Measurements from ENCODE around the gene NCBP1.
"Not testable (repeated sequence)": the region's sequence is repeated elsewhere in the genome, so short reads cannot be mapped to it uniquely, and the experiment has no call there.

The NCBP1 gene

GRCh38 chr9:97675655-97676054 lies 42.0 kb downstream of the NCBP1 start:
- no peak for DNase-seq

DNA sequence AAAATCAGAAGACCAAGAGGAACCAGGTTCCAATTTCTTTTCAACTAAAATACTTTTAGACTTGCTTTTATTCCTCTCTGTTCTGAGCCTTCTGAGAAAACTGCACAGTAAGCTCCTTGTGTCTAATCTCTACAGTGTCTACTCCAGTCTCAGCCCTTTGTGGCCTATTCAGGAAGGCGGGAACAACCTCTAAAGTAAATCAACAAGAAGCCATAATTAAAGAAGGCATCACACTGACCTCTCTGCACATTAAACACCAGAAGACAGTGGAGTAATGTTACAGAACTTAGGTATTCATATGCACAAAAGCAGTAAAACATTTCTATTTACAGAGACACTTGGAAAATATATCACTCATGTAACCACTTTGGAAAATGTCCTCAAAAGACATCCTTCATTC lies 48.6 kb downstream of the NCBP1 start:
- no peak for DNase-seq

DNA sequence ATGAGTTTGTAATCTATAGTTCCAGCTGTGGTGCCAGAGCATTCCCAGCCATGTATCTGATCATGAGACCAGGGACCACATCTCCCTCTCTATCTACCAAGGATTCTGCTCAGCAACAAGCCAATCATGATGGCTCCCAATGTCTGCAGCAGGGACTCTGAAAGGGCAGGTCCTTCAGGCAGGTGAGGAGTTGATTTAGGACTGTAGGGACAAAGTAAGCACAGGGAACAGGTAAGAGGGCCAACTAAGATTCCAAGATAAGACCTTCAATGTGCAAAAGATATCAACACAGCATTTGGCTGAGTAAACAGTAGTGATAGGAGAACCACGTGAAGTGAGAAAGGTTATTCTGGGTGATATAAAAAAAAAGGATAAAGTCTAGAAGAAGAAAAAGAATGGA lies 55.0 kb downstream of the NCBP1 start:
- DNase-seq: no peak

DNA sequence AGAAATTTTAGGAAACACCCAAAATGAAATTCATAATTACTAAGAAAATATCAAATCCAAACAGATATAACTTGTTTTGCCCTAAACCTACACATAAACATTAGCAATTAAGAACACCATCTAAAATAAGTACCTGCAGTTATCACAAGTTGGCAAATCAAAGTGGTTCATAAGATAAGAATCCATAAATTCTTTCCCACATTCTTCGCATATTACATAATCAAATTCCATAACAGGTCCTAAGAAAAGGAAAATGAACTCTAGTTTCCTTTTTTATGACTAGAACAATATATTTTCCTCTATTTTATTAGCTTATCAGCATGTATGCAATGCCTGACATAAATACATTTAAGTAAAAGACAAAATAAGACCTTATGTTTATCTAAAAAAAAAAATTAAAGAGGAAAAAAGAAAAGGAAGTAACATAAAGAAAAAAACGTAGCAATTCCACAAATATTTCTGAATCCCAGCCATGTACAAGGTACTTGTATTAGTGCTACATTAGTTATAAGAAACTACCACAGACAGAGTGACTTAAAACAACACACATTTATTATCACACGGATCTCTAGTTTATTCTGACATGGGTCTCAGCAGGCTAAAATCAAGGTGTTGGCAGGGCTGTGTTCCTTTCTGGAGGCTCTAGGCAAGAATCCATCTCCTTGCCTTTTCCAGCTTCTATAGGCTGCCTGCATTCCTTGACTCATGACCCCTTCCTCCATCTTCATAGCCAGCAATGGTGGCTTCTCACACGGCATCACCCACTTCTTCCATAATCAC lies 56.0 kb downstream of the NCBP1 start:
- DNase-seq: no peak

- no peak for DNase-seq
These were observed 61.1 kb downstream of the NCBP1 start for GRCh38 chr9:97694769-97695168.

DNA sequence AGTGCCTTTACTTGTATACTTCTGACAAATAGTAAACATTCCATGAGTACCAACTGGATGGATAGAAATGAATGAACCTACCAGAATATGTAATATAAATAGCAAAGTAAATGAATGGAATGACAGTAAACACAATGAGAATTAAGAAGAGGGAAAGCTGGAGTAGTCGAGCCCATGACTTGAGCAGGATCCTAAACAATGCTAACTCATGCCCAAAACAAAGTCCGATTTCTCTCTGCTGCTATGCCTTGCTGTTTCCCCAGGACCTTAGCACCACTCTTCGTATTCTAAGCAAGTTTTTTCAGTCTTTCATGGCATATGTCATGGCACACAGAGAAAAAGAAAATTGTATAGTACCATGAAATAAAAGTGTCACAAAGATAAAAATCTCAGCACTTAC lies 61.8 kb downstream of the NCBP1 start:
- no peak for DNase-seq

GRCh38 chr9:97695995-97696802 lies 62.6 kb downstream of the NCBP1 start:
- no peak for DNase-seq

- DNase-seq: peak; percentile 98
These were observed 63.4 kb downstream of the NCBP1 start, which contains the start of gene XPA for GRCh38 chr9:97696803-97697601. TSS of gene XPA (minus strand) at chr9:97697340. CDS start at chr9:97697292, 48 bp downstream.

DNA sequence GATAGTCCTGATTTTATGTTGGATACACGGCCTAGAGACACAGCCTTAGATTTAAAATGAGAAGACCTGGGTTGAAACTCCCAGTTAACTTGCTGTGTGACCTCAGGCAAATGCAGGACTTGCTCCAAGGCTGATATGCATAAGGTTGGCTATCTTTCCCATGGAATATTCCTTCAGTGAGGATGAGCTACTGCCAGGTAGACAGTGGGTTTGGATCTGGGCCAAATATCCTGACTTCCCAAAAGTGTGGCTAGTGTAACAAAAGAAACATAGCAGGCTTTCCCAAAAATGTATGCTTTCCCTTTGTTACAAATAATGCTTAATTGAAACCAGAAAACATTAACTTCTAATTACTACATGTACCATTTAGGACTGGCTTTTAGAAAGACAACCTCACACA lies 64.2 kb downstream of the NCBP1 start:
- DNase-seq: no peak

DNA sequence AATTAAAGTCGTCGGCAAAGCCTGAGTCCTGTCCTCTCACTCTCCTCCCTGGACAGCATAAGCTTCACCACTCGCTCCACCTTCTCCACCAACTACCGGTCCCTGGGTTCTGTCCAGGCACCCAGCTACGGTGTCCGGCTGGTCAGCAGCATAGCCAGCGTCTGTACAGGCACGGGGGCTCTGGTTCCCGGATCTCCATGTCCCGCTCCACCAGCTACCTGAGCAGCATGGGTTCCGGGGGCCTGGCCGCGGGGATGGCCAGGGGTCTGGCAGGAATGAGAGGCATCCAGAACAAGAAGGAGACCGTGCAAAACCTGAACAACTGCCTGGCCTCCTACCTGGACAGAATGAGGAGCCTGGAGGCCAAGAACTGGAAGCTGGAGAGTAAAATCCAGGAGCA lies 65.2 kb downstream of the NCBP1 start:
- no peak for DNase-seq

- not testable (repeated sequence) for DNase-seq
These were observed 65.7 kb downstream of the NCBP1 start for GRCh38 chr9:97699281-97699680.

DNA sequence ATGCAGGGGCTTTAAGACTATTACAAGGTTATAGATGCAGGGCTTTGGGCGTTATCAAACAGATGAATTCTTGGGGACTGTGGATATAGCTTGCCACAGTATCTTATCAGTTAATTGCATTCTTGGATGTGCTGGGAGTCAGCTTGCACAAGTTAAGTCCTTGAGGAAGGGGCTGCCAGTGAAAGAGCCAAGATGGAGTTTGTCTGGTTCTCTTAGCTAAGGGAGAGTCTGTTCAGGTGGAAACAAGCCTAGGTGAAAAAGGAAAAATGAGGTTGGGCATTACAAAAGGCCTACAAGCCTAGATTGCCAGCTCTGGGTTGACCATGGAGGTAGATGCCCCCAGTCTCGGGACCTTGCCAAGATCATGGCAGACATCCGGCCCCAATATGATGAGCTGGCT lies 66.2 kb downstream of the NCBP1 start:
- DNase-seq: not testable (repeated sequence)

DNA sequence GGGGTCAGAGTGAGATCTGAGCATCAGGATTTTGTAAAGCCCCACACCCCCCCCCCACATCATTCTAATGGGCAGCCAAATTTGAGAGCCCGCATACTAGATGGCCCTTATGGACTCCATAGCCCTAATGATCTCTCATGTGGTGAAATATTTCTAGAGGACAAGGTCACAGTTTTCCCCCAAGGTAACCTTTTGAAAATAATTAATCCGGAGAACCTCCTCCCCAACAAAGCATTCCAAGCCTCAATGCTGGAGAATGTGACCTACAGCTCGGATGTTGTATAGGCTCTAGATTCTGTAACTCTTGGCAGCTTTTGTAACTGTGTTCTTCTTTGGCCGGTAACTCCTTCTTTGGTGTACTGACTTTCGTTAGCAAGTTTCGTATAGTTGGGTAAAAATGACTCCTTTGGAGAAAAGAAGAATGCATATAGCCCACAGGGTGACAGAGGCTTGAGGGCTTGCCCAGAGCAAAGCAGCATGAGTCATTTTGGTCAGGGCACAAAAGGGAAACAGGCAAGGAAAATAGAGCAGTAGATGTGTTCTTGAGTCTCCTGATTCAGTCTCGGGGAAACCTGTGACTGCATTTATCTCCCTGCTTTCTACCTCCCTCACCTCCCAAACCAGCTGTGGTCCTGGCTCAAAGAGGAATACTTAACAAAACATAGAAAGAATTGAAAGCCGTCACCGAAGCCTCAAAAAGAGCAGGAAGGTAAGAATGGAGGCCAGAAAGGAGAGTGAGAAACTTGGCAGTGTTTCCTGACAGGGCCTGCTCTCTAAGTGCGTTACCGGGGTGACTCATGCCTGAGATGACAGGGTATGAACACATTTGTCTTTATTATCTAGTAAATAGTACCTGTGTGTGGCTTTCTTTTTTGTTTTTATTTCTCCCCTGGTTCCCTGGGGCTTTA lies 70.1 kb downstream of the NCBP1 start:
- no peak for DNase-seq

GRCh38 chr9:97704345-97704677 lies 70.7 kb downstream of the NCBP1 start:
- DNase-seq: no peak

DNA sequence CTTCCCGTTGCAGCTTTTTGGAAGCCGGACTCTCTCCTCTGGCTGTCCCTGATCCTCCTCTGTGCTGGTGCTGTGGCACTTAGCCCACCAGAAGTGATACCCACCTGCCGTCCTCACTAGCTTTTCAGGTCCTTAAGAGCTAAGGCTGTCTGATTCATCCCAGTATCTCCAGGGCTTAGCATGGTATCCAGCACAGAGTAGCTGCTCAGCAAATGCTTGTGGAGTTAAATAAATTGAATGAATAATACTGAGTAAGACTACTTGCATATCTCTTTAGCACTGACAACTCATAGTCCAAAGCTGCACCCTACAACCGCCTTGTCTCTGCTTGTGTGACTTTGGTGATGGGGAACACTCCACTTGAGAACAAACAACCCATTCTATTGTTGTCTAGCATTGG lies 71.2 kb downstream of the NCBP1 start:
- DNase-seq: no peak

DNA sequence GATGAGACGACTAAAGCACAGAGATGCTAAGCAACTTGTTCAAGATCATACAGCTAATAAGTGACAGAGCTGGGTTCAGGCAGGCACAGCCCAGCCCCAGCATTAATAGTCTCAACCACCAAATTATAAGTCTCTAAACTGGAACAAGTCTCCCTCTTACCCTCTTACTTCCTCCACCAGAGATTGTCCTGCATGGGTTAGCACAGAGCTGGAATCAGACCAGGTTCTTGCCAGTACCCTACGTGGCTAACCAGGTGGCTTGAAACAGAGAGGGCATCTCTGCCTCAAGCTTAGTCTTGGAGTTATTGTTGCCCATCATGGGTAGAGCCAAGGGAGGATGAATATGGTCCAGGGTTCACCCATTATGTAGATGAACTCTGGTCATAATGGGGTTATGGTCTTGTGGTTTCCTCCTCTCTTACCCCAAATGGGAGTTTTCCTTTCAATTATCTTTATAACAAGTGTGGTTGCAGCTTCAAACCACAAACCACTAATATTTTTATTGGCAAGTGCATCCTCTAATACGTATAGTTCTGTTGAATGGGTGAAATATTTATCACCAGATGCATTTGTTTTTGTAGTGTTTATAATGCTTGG lies 71.8 kb downstream of the NCBP1 start:
- DNase-seq: no peak

GRCh38 chr9:97706246-97706645 lies 72.6 kb downstream of the NCBP1 start:
- no peak for DNase-seq

GRCh38 chr9:97710356-97711222 lies 77.0 kb downstream of the NCBP1 start:
- DNase-seq: peak; percentile 57

DNA sequence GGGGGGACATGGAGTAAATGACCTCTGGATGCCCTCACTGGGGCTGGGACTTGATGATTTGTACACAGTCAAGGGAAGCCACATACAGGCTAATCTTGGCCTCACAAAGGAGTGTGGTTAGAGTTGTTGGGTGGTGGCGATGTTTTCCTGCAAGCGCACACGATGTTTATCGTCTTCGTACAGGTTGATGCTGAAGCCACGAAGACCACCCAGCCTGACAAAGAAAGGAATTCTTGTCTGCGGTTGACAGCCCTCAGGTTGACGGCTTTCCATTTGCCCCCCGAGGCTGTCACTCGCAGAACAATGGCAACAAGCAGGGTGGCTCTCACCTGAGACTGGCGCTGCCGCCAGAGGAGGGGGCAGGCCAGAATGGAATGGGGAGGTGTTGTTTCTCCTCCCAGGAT lies 77.6 kb downstream of the NCBP1 start:
- DNase-seq: no peak

GRCh38 chr9:97714435-97714834 lies 80.8 kb downstream of the NCBP1 start:
- DNase-seq: no peak

- no peak for DNase-seq
These were observed 84.2 kb downstream of the NCBP1 start for GRCh38 chr9:97717866-97718265.

All from CD4-positive, alpha-beta T cell treated with Interleukin-15 for 1 hour (primary cell).